Left lung (tissue), 14 donors: ENCODE measurements around the gene POU3F2. TPM values are rescaled to one million over a fixed set of nuclear protein-coding genes. Genes with fewer than 3 reads are reported as not detected.
A peak's percentile ranks its signal among the peaks of the same experiment; 100 is the strongest.

ENCODE experiments used
- ATAC-seq: fragments of 200-7000 bp; cut with Tn5 transposase; one replicate; pipeline ENCODE4 v1.9.1; 2020; ENCODE audit warnings: moderate library complexity
- DNase-seq, 4 donors: peaks; one replicate each; pipeline ENCODE4 v3.0.0-alpha.2; 2013 to 2020
- H3K27ac ChIP-seq, 2 donors: fragments of 200-600 bp; sonication (generic) in 1 of 2; one replicate each; pipeline versions ENCODE4 v1.5.0 to v1.8.0; 2020 to 2021
- H3K27me3 ChIP-seq, 2 donors: fragments of 200-600 bp; sonication (generic) in 1 of 2; one replicate each; pipeline versions ENCODE4 v1.5.0 to v1.8.0; 2020 to 2021
- H3K36me3 ChIP-seq, 2 donors: fragments of 200-600 bp; sonication (generic) in 1 of 2; one replicate each; pipeline versions ENCODE4 v1.5.0 to v1.8.0; 2020 to 2021
- H3K4me1 ChIP-seq, 2 donors: fragments of 200-600 bp; one replicate each; pipeline ENCODE4 v1.8.0; 2021
- H3K4me3 ChIP-seq, 2 donors: fragments of 200-600 bp; sonication (generic) in 1 of 2; one replicate each; pipeline versions ENCODE4 v1.5.0 to v1.8.0; 2020 to 2021; ENCODE audit warnings: mild to moderate bottlenecking in 1 of 2
- H3K9me3 ChIP-seq, 2 donors: fragments of 200-600 bp; sonication (generic) in 1 of 2; one replicate each; pipeline versions ENCODE4 v1.5.0 to v1.8.0; 2020 to 2021
- CTCF ChIP-seq, 2 donors: fragments of 200-600 bp; sonication (generic) in 1 of 2; IDR thresholded peaks; one replicate each; pipeline versions ENCODE4 v1.5.0 to v1.8.0; 2021; ENCODE audit warnings: antibody characterized with exemption in 2 of 2
- intact Hi-C, 2 donors: fragments of 100-400 bp; cut with DNase I; formaldehyde crosslinking; loops; one replicate each; pipeline versions ENCODE4 v1.11.2 to v1.14.2; 2022
- long read RNA-seq, 12 donors: library from polyadenylated mRNA in 2 of 12; unstranded in 2 of 12; transcript quantifications; one replicate each; pipeline ENCODE4 v2.0.0 and lab custom pipeline, GENCODE V29; 2019 to 2026
- polyA plus RNA-seq, 6 donors: library from polyadenylated mRNA; unstranded; fragments of 120-200 nt; gene quantifications; one replicate each; pipeline ENCODE4 v1.2.1, GENCODE V29; 2013; ENCODE audit not compliant: insufficient read length in 6 of 6
- total RNA-seq, 2 donors: library from RNA; stranded (reverse); fragmentation: NEBNext Ultra II Directional; extraction: Animal tissue kit (Norgen Biotek cat#: 25700); gene quantifications; one replicate each; pipeline ENCODE4 v1.2.1, GENCODE V29; 2021
- donor health status: DM: no; HTN: yes; CAD: no.
- donor health status: DM: no; HTN: no; CAD: no.

The POU3F2 gene
- total RNA-seq (not detected), polyA plus RNA-seq (under 1 TPM in 4 of 6 donors, not detected in 2; 0.03 to 0.10 (median 0.07) TPM)
- long read RNA-seq, donor 1: 0 reads
- long read RNA-seq, donor 2: 0 reads
- long read RNA-seq, donor 3: 0 reads
- long read RNA-seq, donor 4: 0 reads
- long read RNA-seq, donor 5, full-length matches to known transcripts: 1 of 1 reads
- long read RNA-seq, donor 5, partial matches to known transcripts: 0 of 1 reads
- long read RNA-seq, donor 5, other reads (novel, unspliced or antisense): 0 of 1 reads
- long read RNA-seq, donor 6: 0 reads
- long read RNA-seq, donor 7: 0 reads
- long read RNA-seq, donor 8: 0 reads
- long read RNA-seq, donor 9: 0 reads
- long read RNA-seq, donor 10: 0 reads
- long read RNA-seq, donor 11, full-length matches to known transcripts: 57 of 62 reads
- long read RNA-seq, donor 11, partial matches to known transcripts: 0 of 62 reads
- long read RNA-seq, donor 11, other reads (novel, unspliced or antisense): 5 of 62 reads
- long read RNA-seq, donor 12: 0 reads

GRCh38 chr6:98834060-98835031, at the start of gene POU3F2:
TSS of gene POU3F2 (plus strand) at chr6:98834574. CDS start at chr6:98834874, 300 bp downstream.
- H3K27me3 ChIP-seq: peaks cover 91 to 100% of the 10 kb centered on the region in 2 donors
- peak in 3 of 4 donors; percentile 77 to 90 (median 85) for DNase-seq
- intact Hi-C loops: no loop called here
- H3K9me3 ChIP-seq: no peaks in the 10 kb centered on the region
- peaks cover 12 to 49% of the 10 kb centered on the region in 2 donors for H3K4me1 ChIP-seq
- H3K4me3 ChIP-seq: peak within 1 kb of the TSS; percentile 46 to 49
- peak; percentile 80 for ATAC-seq
- no peak for TF ChIP-seq CTCF (IDR thresholded peaks at IDR 0.05)
- no peak within 1 kb of the TSS for H3K27ac ChIP-seq
- H3K36me3 ChIP-seq: no peaks in the 10 kb centered on the region

GRCh38 chr6:98787435-98787834, 46.9 kb upstream of the POU3F2 start:
- no peak for ATAC-seq

GRCh38 chr6:98787961-98788360, 46.4 kb upstream of the POU3F2 start:
- intact Hi-C loops: no loop called here
- H3K9me3 ChIP-seq: no peaks in the 10 kb centered on the region
- TF ChIP-seq CTCF (IDR thresholded peaks at IDR 0.05): no peak
- H3K4me3 ChIP-seq: no peak overlapping the region
- ATAC-seq: no peak
- peaks cover 8 to 51% of the 10 kb centered on the region in 2 donors for H3K27me3 ChIP-seq
- no peak overlapping the region for H3K27ac ChIP-seq
- H3K36me3 ChIP-seq: no peaks in the 10 kb centered on the region
- no peak for DNase-seq
- H3K4me1 ChIP-seq: no peaks in the 10 kb centered on the region

More at GRCh38 chr6:98787435-98787834, 46.9 kb upstream of the POU3F2 start:
- Histone ChIP-seq H3K36me3 (no peaks in the 10 kb centered on the region), H3K4me3 (no peak overlapping the region), H3K27me3 (peaks cover 8 to 51% of the 10 kb centered on the region in 2 donors), H3K9me3 (no peaks in the 10 kb centered on the region), H3K4me1 (no peaks in the 10 kb centered on the region), H3K27ac (no peak overlapping the region)
- TF ChIP-seq CTCF (IDR thresholded peaks at IDR 0.05): no peak
- no peak for DNase-seq
- intact Hi-C loops: no loop called here

GRCh38 chr6:98794307-98794842, 40.0 kb upstream of the POU3F2 start:
- Histone ChIP-seq H3K36me3 (no peaks in the 10 kb centered on the region), H3K4me3 (no peak overlapping the region), H3K9me3 (no peaks in the 10 kb centered on the region), H3K4me1 (no peaks in the 10 kb centered on the region), H3K27ac (no peak overlapping the region), H3K27me3 (peaks cover 4 to 15% of the 10 kb centered on the region in 2 donors)
- DNase-seq (no peak), ATAC-seq (no peak)
- intact Hi-C loops: no loop called here
- no peak for TF ChIP-seq CTCF (IDR thresholded peaks at IDR 0.05)
